Neuronal stem cell (in vitro differentiated cells): ENCODE measurements around the gene CFAP99.

Source experiments
- DNase-seq: peaks from one replicate; pipeline ENCODE4 v3.0.0-alpha.2; 2013; ENCODE audit warnings: low spot score
- H2AFZ ChIP-seq: one replicate; pipeline ENCODE4 v1.6.1; 2013; ENCODE audit warnings: mild to moderate bottlenecking, low read length, inconsistent platforms
- H2AK5ac ChIP-seq: 2 replicates; pipeline ENCODE4 v1.6.1; 2013; ENCODE audit warnings: low read depth, mild to moderate bottlenecking, inconsistent platforms, low read length, moderate library complexity, mixed read lengths
- H2BK120ac ChIP-seq: 2 replicates; pipeline ENCODE4 v1.6.1; 2013; ENCODE audit warnings: low read depth, mild to moderate bottlenecking, inconsistent platforms, low read length, moderate library complexity, mixed read lengths
- H2BK12ac ChIP-seq: one replicate; pipeline ENCODE4 v1.6.1; 2013; ENCODE audit warnings: low read length, inconsistent platforms
- H2BK15ac ChIP-seq: 2 replicates; pipeline ENCODE4 v1.6.1; 2013; ENCODE audit warnings: mild to moderate bottlenecking, low read length, inconsistent platforms, mixed read lengths
- H2BK5ac ChIP-seq: one replicate; pipeline ENCODE4 v1.6.1; 2013; ENCODE audit warnings: inconsistent platforms, mild to moderate bottlenecking, low read length, moderate library complexity
- H3K14ac ChIP-seq: one replicate; pipeline ENCODE4 v1.6.1; 2013; ENCODE audit warnings: low read length, inconsistent platforms
- H3K18ac ChIP-seq: 2 replicates; pipeline ENCODE4 v1.6.1; 2013; ENCODE audit warnings: low read length, inconsistent platforms
- H3K23ac ChIP-seq: 2 replicates; pipeline ENCODE4 v1.6.1; 2013; ENCODE audit warnings: low read depth, mild to moderate bottlenecking, mixed read lengths, low read length, inconsistent platforms; ENCODE audit not compliant: poor library complexity
- H3K27ac ChIP-seq: replicated peaks from 3 replicates; pipeline ENCODE4 v1.5.1; 2013; ENCODE audit warnings: low read length, inconsistent platforms
- H3K27me3 ChIP-seq, 3 experiments: 2 replicates each; pipeline ENCODE4 v1.6.1; 2013; ENCODE audit warnings: low read length in 3 of 3, mild to moderate bottlenecking in 2 of 3, inconsistent platforms in 1 of 3, low read depth in 1 of 3, mixed read lengths in 1 of 3, moderate library complexity in 1 of 3; ENCODE audit not compliant: control insufficient read depth in 3 of 3, insufficient read depth in 3 of 3
- H3K36me3 ChIP-seq, 2 donors: replicated peaks in 1 of 2; 2 replicates each; pipeline ENCODE4 v1.6.1; 2013; ENCODE audit warnings: low read length in 2 of 2; ENCODE audit not compliant: control insufficient read depth in 2 of 2, insufficient read depth in 2 of 2
- H3K4ac ChIP-seq: 2 replicates; pipeline ENCODE4 v1.6.1; 2013; ENCODE audit warnings: inconsistent platforms, mild to moderate bottlenecking, low read length, moderate library complexity
- H3K4me1 ChIP-seq, 2 donors: 1 replicate in 1 of 2; 2 replicates in 1 of 2; pipeline ENCODE4 v1.6.1; 2013; ENCODE audit warnings: low read length in 2 of 2, low read depth in 1 of 2; ENCODE audit not compliant: control insufficient read depth in 2 of 2, insufficient read depth in 1 of 2
- H3K4me2 ChIP-seq: one replicate; pipeline ENCODE4 v1.6.1; 2013; ENCODE audit warnings: mild to moderate bottlenecking, low read length, inconsistent platforms; ENCODE audit not compliant: insufficient read depth, poor library complexity, severe bottlenecking
- H3K4me3 ChIP-seq, 2 donors: 2 replicates each; pipeline ENCODE4 v1.5.1; 2013; ENCODE audit warnings: low read length in 2 of 2, mild to moderate bottlenecking in 2 of 2, inconsistent platforms in 1 of 2, moderate library complexity in 1 of 2
- H3K79me1 ChIP-seq: one replicate; pipeline ENCODE4 v1.6.1; 2013; ENCODE audit warnings: low read depth, mild to moderate bottlenecking, inconsistent platforms, low read length, moderate library complexity
- H3K9ac ChIP-seq: one replicate; pipeline ENCODE4 v1.6.1; 2013; ENCODE audit warnings: mild to moderate bottlenecking, low read depth, low read length, inconsistent platforms; ENCODE audit not compliant: poor library complexity
- H3K9me3 ChIP-seq, 2 donors: replicated peaks in 1 of 2; 2 replicates each; pipeline versions ENCODE3 to v1.6.1; 2013; ENCODE audit warnings: low read length in 2 of 2, mild to moderate bottlenecking in 2 of 2, inconsistent platforms in 1 of 2, low read depth in 1 of 2, mixed read lengths in 1 of 2, moderate library complexity in 1 of 2; ENCODE audit not compliant: control insufficient read depth in 2 of 2, insufficient read depth in 1 of 2
- H4K8ac ChIP-seq: one replicate; pipeline ENCODE4 v1.6.1; 2013; ENCODE audit warnings: low read depth, mild to moderate bottlenecking, inconsistent platforms, low read length, moderate library complexity
- H4K91ac ChIP-seq: one replicate; pipeline ENCODE4 v1.6.1; 2013; ENCODE audit warnings: low read length, low read depth, mild to moderate bottlenecking, inconsistent platforms; ENCODE audit not compliant: poor library complexity
- WGBS, 2 donors: extraction: QIAGEN DNeasy Blood & Tissue Kit; methylation state at CpG; one replicate each; pipeline ENCODE4 v1.1.7; 2013; ENCODE audit warnings: missing lambda C conversion rate in 2 of 2, mixed read lengths in 1 of 2; ENCODE audit not compliant: insufficient read length in 2 of 2, insufficient replicate concordance in 1 of 2; ENCODE audit errors: extremely low coverage in 2 of 2; 5-methylcytosine and 5-hydroxymethylcytosine counted together

The CFAP99 gene

GRCh38 chr4:2510351-2511259 lies 91.8 kb downstream of the CFAP99 start:
- Histone ChIP-seq H3K14ac (no peak overlapping the region), H2AFZ (no peak overlapping the region), H3K4me2 (no peak overlapping the region), H4K8ac (no peak overlapping the region), H2BK15ac (no peak overlapping the region), H3K79me1 (no peaks in the 10 kb centered on the region), H3K4me3 (no peak overlapping the region), H3K27me3 (no peaks in the 10 kb centered on the region), H2BK12ac (no peak overlapping the region), H3K9ac (no peak overlapping the region), H4K91ac (no peak overlapping the region), H2BK5ac (no peak overlapping the region), H3K18ac (no peak overlapping the region), H3K36me3 (peaks cover 57 to 93% of the 10 kb centered on the region in 2 donors), H3K4ac (no peak overlapping the region), H3K4me1 (no peaks in the 10 kb centered on the region), H3K9me3 (no peaks in the 10 kb centered on the region), H2BK120ac (no peak overlapping the region), H2AK5ac (no peak overlapping the region), H3K27ac (no peak overlapping the region), H3K23ac (no peak overlapping the region)
- DNase-seq = no peak
- WGBS, 2 donors = no CpG with 5 or more reads among the region's 13 CpGs

- no peak overlapping the region for H3K18ac ChIP-seq
- H3K79me1 ChIP-seq = no peaks in the 10 kb centered on the region
- no peak overlapping the region for H2BK12ac ChIP-seq
- H3K4me1 ChIP-seq = no peaks in the 10 kb centered on the region
- no peak overlapping the region for H3K4ac ChIP-seq
- H2AFZ ChIP-seq = no peak overlapping the region
- no peak overlapping the region for H3K4me2 ChIP-seq
- H3K23ac ChIP-seq = no peak overlapping the region
- H3K27ac ChIP-seq = no peak overlapping the region
- H2BK15ac ChIP-seq = no peak overlapping the region
- H3K9ac ChIP-seq = no peak overlapping the region
- H2BK5ac ChIP-seq = no peak overlapping the region
- peaks cover 57 to 93% of the 10 kb centered on the region in 2 donors for H3K36me3 ChIP-seq
- no peaks in the 10 kb centered on the region for H3K27me3 ChIP-seq
- no peak overlapping the region for H4K91ac ChIP-seq
- H2AK5ac ChIP-seq = no peak overlapping the region
- H3K14ac ChIP-seq = no peak overlapping the region
- H2BK120ac ChIP-seq = no peak overlapping the region
- no CpG with 5 or more reads among the region's 9 CpGs for WGBS, 2 donors
- no peaks in the 10 kb centered on the region for H3K9me3 ChIP-seq
- H4K8ac ChIP-seq = no peak overlapping the region
- DNase-seq = no peak
- no peak overlapping the region for H3K4me3 ChIP-seq
Observed at GRCh38 chr4:2511645-2512131, 92.9 kb downstream of the CFAP99 start.
